Panc1 (cell line): ENCODE measurements around the gene LANCL2. TPM values are rescaled to one million over a fixed set of nuclear protein-coding genes. Genes with fewer than 3 reads are reported as not detected.

ENCODE experiments used
- ATAC-seq: fragments of 200-7000 bp; cut with Tn5 transposase; 2 replicates; pipeline ENCODE4 v1.9.1; 2020; ENCODE audit warnings: mild to moderate bottlenecking, moderate library complexity
- BruUV-seq: library from RNA; stranded (reverse); fragments of 400-500 nt; replicated peaks from 2 replicates; lab custom pipeline; 2021; lab: Mats Ljungman, UMichigan
- CTCF ChIA-PET: fragments of 300-600 bp; sonication (Branson Sonifier 250); formaldehyde crosslinking; loops from one replicate; lab custom pipeline; 2022; ENCODE audit warnings: antibody characterized with exemption; lab: Charles Lee
- POLR2A ChIA-PET: fragments of 300-600 bp; sonication (Branson Sonifier 250); formaldehyde crosslinking; loops from one replicate; lab custom pipeline; 2022; ENCODE audit warnings: antibody characterized with exemption; lab: Charles Lee
- DNase-seq: peaks from one replicate; pipeline ENCODE4 v3.0.0-alpha.2; 2010; ENCODE audit warnings: low read depth, low spot score
- H3K27ac ChIP-seq: 2 replicates; pipeline ENCODE4 v1.5.1; 2011; ENCODE audit warnings: mild to moderate bottlenecking, low read length, inconsistent platforms
- H3K27me3 ChIP-seq: fragments of 200-500 bp; sonication (Bioruptor generic); 2 replicates; pipeline ENCODE4 v1.6.0; 2014; ENCODE audit warnings: low read length, inconsistent platforms; ENCODE audit not compliant: control insufficient read depth, insufficient read depth
- H3K36me3 ChIP-seq: fragments of 200-500 bp; sonication (Bioruptor generic); 2 replicates; pipeline ENCODE4 v1.5.1; 2014; ENCODE audit warnings: inconsistent platforms, mild to moderate bottlenecking, low read length, moderate library complexity; ENCODE audit not compliant: control insufficient read depth, insufficient read depth
- H3K4me1 ChIP-seq: 2 replicates; pipeline ENCODE4 v1.5.1; 2011; ENCODE audit warnings: inconsistent platforms, mild to moderate bottlenecking, low read length, moderate library complexity; ENCODE audit not compliant: control insufficient read depth, insufficient read depth
- H3K4me3 ChIP-seq, 2 experiments: 2 replicates each; pipeline ENCODE4 v1.5.1; 2011 to 2012; ENCODE audit warnings: low read depth in 2 of 2, low read length in 2 of 2, mild to moderate bottlenecking in 2 of 2, inconsistent platforms in 1 of 2, moderate library complexity in 1 of 2
- H3K9me3 ChIP-seq: fragments of 200-500 bp; sonication (Bioruptor generic); 2 replicates; pipeline ENCODE4 v1.5.1; 2014; ENCODE audit warnings: low read depth, mild to moderate bottlenecking, inconsistent platforms, low read length, moderate library complexity; ENCODE audit not compliant: control insufficient read depth, insufficient read depth
- POLR2AphosphoS5 ChIP-seq: IDR thresholded peaks from 2 replicates; pipeline ENCODE4 v1.6.1; 2012; ENCODE audit warnings: mild to moderate bottlenecking, low read depth, low read length, moderate library complexity
- SIN3A ChIP-seq: IDR thresholded peaks from 2 replicates; pipeline ENCODE4 v1.6.1; 2012; ENCODE audit warnings: low read depth, mild to moderate bottlenecking, low read length, moderate library complexity, borderline replicate concordance; ENCODE audit not compliant: insufficient read depth
- TCF7L2 ChIP-seq: IDR thresholded peaks from 2 replicates; pipeline ENCODE4 v1.6.1; 2011; ENCODE audit warnings: mild to moderate bottlenecking, low read depth, low read length, inconsistent platforms
- in situ Hi-C: cut with HindIII; loops from 2 replicates; pipeline ENCODE4 v1.10.0; 2016; ENCODE audit warnings: low sequenced_read_pairs, low pct_unique_long_range_greater_than_20kb
- intact Hi-C: fragments of 100-400 bp; cut with micrococcal nuclease; formaldehyde crosslinking; loops from one replicate; pipeline ENCODE4 v1.10.0; 2022; ENCODE audit not compliant: unreplicated experiment
- total RNA-seq: library from RNA; stranded (reverse); gene quantifications from one replicate; pipeline ENCODE4 v1.2.1, GENCODE V29; 2021; ENCODE audit not compliant: unreplicated experiment
- TF ChIP-seq, protein P1 (sequence below), 2 experiments: IDR thresholded peaks; 2 replicates each; pipeline ENCODE4 v1.6.1; 2011 to 2012; ENCODE audit warnings: low read depth in 2 of 2, control low read depth in 1 of 2, low read length in 1 of 2, mild to moderate bottlenecking in 1 of 2, moderate library complexity in 1 of 2; ENCODE audit not compliant: insufficient read depth in 1 of 2
- TF ChIP-seq, protein P2 (sequence below): fragments of 450-650 bp; IDR thresholded peaks from 2 replicates; pipeline ENCODE4 v1.5.1; 2017; ENCODE audit warnings: mild to moderate bottlenecking

The LANCL2 gene
- total RNA-seq, 1 experiment from 2014 or later: 30.6 TPM

DNA sequence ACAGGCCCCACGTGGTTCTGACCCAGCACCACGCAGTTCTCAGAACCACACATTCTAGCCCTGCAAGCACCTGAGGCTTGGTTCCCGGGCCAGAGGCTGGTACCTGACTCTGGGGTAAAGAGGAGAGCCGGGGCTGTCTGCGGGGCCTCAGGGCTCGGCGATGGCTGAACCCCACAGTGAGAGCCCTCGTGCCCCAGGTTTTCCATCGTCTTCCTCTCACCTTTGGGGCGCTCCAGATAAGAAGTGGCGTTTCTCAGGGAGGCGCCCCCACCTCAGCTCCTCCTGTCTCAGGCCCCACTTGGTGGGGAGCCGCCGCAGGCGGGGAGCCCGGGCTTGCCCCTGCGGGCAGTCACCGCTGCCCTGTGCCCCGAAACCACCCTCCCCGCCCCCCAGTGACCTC, 2.2 kb upstream of the LANCL2 start:
- POLR2A ChIA-PET: no interaction called here
- H3K27me3 ChIP-seq: peaks cover 3% of the 10 kb centered on the region
- no peak overlapping the region for H3K27ac ChIP-seq
- CTCF ChIA-PET: no interaction called here
- H3K4me1 ChIP-seq: peaks cover 18% of the 10 kb centered on the region
- DNase-seq (no peak), ATAC-seq (no peak)
- TF ChIP-seq SIN3A (no peak), TCF7L2 (no peak), POLR2AphosphoS5 (no peak)
- TF ChIP-seq, protein P1, sequence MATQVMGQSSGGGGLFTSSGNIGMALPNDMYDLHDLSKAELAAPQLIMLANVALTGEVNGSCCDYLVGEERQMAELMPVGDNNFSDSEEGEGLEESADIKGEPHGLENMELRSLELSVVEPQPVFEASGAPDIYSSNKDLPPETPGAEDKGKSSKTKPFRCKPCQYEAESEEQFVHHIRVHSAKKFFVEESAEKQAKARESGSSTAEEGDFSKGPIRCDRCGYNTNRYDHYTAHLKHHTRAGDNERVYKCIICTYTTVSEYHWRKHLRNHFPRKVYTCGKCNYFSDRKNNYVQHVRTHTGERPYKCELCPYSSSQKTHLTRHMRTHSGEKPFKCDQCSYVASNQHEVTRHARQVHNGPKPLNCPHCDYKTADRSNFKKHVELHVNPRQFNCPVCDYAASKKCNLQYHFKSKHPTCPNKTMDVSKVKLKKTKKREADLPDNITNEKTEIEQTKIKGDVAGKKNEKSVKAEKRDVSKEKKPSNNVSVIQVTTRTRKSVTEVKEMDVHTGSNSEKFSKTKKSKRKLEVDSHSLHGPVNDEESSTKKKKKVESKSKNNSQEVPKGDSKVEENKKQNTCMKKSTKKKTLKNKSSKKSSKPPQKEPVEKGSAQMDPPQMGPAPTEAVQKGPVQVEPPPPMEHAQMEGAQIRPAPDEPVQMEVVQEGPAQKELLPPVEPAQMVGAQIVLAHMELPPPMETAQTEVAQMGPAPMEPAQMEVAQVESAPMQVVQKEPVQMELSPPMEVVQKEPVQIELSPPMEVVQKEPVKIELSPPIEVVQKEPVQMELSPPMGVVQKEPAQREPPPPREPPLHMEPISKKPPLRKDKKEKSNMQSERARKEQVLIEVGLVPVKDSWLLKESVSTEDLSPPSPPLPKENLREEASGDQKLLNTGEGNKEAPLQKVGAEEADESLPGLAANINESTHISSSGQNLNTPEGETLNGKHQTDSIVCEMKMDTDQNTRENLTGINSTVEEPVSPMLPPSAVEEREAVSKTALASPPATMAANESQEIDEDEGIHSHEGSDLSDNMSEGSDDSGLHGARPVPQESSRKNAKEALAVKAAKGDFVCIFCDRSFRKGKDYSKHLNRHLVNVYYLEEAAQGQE (IDR thresholded peaks at IDR 0.05; ENCODE audit: insufficient read depth in 1 of 2, low read depth in 2 of 2, low read length in 1 of 2): no peak
- TF ChIP-seq, protein P2, sequence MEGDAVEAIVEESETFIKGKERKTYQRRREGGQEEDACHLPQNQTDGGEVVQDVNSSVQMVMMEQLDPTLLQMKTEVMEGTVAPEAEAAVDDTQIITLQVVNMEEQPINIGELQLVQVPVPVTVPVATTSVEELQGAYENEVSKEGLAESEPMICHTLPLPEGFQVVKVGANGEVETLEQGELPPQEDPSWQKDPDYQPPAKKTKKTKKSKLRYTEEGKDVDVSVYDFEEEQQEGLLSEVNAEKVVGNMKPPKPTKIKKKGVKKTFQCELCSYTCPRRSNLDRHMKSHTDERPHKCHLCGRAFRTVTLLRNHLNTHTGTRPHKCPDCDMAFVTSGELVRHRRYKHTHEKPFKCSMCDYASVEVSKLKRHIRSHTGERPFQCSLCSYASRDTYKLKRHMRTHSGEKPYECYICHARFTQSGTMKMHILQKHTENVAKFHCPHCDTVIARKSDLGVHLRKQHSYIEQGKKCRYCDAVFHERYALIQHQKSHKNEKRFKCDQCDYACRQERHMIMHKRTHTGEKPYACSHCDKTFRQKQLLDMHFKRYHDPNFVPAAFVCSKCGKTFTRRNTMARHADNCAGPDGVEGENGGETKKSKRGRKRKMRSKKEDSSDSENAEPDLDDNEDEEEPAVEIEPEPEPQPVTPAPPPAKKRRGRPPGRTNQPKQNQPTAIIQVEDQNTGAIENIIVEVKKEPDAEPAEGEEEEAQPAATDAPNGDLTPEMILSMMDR: no peak
- no peak overlapping the region for H3K4me3 ChIP-seq
- no peaks in the 10 kb centered on the region for H3K9me3 ChIP-seq
- intact Hi-C loops (no loop called here), in situ Hi-C loops (no loop called here)
- no TSS peak for BruUV-seq
- peaks cover 5% of the 10 kb centered on the region; the same call in 1 of the 2 replicates for H3K36me3 ChIP-seq

DNA sequence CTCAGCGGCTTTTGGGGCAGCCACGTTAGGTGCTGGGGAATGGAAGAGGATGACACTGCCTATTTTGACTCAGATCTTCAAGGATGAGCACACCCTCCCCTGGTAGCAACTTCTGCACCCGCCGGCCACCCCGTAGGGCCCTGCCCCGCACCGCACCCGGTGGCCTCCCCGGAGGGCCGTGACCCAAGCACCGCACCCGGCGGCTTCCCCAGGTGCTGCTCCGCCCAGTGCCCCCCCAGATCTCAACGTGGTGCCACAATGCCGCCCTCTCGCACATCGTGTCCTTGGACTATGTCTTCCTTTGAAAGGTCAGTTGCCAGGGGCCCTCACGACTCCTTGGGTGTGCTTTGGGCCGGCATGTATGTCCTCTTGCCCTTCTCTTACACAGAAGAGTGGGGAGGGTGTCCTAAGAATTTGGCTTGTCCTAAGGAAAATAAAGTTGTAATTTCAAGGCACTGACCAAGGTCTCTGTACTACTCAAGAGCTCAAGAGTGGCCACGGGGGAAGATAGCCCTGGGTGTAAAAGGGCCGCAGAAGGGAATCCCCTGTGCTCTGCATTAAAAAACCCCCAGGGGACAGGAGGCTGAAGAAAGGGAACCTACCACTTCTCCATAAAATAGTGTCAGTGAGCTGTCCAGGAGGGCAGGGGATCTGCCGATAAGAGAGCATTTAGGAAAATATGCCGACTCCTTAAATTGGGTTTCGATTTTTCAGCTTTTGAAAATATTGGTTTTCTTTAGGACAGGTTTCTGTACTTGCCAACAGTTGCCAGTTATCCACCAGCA, 1.6 kb upstream of the LANCL2 start:
- CTCF ChIA-PET: interaction anchor here (0.6 kb wide), 1 partner anchor 24 kb away, joined by 3 read pairs; no protein-coding TSS in a partner anchor
- peaks cover 5% of the 10 kb centered on the region; the same call in 1 of the 2 replicates for H3K36me3 ChIP-seq
- intact Hi-C loops (no loop called here), in situ Hi-C loops (no loop called here)
- no peak for DNase-seq
- H3K27ac ChIP-seq: no peak overlapping the region
- POLR2A ChIA-PET: no interaction called here
- peaks cover 3% of the 10 kb centered on the region for H3K27me3 ChIP-seq
- no TSS peak for BruUV-seq
- H3K4me1 ChIP-seq: peaks cover 18% of the 10 kb centered on the region
- TF ChIP-seq TCF7L2 (no peak), SIN3A (no peak)
- H3K4me3 ChIP-seq: no peak overlapping the region
- ATAC-seq: no peak
- H3K9me3 ChIP-seq: no peaks in the 10 kb centered on the region
